ENCODE results near the gene TSC2.

GRCh38 chr16:2040041-2040786, 7.6 kb upstream of the TSC2 start:
- TF ChIP-seq EZH2 (IDR thresholded peaks at IDR 0.05; ENCODE audit: insufficient read depth, poor library complexity, severe bottlenecking) (no peak), EZH2phosphoT487 (IDR thresholded peaks at IDR 0.05; ENCODE audit: insufficient read depth, low read depth) (no peak)
